ENCODE results near the gene GRIK2.

GRIK2 gene

DNA sequence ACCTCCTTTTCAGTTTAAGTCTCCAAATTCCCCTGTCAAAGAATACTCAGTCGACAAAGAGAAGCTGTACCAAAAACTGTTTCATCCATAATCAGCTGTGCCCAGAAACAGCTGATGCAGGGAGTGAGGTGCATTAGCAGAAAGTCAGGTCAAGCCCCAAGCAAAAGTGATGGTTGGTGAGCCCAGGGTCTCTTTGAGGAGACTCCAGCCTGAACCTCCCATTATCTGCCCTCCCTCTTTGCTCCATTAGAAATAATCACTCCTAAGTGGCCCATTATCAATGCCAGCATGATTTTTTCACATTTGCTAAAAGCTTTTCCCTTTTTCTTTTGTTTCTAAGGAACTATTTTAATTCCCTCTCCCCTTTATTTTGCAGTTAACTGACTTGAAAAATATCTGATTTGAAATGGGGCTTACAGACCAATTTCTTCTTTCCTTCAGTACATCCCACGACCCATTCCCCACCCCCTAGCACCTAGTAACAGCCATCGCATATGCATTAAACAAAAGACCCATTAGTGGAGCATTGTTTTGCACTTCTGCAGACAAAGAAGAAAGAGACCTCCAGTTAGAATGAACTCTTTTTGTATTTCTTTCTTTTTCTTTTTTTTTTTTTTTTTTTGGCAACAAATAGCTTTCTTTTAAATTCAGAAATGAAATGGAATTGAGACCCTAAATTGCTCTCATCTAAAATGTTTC lies 257.0 kb downstream of the GRIK2 start:
- DNase-seq = no peak

DNA sequence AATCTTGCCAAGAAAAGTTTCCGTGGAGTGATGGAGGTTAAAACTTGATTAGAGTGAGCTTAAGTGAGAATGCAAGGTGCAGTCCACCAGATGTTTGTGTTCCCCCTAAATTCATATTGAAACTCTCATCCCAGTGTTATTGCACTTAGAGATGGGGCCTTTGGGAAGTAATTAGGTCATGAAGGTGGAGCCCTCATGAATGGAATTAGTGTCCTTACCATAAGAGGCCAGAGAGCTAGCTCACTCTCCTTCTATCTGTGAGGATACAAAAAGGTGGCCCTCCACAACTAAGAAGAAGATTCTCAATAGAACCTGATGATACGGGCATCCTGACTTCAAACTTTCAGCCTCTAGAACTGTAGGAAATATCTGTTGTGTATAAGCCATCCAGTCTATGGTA lies 258.6 kb downstream of the GRIK2 start:
- DNase-seq = no peak

DNA sequence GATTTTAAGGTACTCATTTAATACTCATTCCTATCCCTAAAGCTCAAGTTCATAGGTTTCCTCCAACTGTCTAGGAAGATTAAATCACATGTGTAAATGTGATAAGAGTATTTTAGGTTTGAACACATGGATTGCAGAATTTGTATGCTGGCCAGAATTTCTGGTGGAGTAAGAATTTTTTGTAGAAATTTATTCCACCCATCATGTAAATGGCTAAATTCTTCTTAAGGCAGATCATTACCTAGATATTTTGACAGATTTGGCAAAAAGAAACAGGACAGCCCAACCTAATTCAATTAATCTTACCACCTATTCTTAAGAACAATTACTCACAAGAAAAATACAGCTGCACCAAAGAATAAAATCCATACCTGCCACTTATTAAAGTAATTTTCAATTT lies 261.6 kb downstream of the GRIK2 start:
- DNase-seq = no peak

DNA sequence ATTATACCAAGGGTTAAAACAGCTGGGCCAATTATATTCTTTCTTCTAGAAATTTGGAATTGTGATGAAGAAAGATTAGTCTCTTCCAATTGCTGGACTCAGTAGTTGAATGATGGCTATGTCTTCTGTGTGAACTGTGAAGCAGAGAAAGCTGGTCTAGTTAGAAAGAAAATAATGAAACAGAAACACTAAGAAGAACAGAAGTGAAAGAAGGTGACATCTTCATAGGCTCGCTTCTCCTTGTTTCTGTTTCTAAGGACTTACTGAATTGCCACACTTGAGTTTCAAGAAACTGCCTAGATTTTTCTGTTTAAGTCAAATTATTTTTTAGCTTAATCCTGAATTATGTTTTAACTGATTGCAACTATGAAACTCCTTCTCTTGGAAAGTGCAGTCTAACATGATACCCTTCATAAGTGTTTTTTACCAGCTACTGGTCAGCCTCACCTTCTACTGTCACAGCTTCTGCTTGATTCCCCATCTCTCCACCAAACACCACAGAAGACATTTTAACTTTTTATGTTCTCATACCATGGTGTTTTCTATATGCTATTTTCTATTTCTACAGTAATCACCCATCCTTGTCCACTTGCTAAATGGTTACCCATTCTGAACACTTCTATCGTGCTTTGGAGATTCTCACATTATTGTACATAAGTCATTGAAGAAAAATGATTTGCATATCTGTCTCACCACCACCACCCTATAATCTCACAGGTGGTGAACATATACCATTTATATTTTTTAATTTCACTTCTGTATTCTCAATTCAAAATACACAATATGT lies 268.8 kb downstream of the GRIK2 start:
- DNase-seq = no peak

DNA sequence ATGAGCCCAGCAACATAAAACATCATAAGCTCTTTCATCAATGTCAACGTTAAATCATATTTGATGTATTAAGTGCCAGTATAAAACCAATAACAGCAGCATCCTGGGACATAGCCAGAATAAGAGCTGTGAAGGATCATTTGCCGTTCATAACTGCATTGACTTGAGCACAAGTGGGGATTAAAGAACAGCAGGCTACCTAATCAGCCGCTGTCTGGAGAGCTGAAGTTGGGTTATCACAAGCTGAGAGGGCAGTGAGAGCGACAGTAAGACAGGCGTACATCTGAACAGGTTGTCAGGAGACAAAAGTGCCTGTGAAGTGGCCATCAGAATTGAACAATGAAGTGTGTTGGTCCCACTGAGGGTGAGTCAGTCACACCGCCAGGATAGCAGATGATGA lies 269.6 kb downstream of the GRIK2 start:
- DNase-seq = no peak

DNA sequence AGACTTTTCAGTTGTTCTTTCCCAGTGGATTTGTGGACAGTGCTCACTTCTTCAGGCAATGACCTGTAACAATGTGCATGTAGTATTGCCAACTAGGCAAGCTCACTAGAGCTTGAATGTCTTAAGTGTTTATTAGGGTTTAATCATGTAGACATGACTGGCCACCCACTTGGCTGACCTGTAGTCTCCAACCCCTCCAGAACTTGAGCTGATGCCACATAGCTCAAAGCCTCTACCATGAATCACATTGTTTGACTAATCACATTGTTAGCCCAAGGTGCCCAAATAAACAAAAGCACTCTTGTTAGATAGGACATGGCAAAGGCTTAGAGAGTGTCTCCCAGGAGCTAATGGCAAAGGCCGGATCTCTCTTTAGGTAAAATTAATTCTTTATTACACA lies 272.7 kb downstream of the GRIK2 start:
- peak; percentile 72 for DNase-seq

DNA sequence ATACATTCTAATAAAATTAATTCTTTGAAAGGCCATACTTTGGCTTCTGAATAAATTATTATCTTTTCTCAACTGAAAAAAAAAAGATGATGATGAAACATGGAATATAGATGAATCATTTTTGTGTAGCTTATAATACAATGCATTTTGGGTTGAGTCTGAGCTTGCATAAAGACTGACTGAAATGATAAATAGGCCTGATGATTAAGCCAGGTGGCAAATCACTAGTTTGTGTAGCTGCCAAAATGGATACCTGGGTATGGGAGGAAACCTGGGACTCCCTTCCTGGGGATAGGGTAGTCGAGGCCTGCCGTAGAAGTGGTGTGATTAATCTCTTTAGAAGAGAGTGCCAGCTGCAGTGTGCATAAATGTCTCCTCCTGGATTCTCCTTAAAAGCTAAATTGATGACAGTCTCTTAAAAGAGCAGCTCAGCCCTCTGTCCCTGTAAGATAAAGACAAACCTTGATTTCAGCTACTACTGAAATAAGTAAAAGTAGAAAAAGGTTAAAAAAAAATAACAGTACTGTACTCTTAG lies 275.1 kb downstream of the GRIK2 start:
- DNase-seq = no peak

DNA sequence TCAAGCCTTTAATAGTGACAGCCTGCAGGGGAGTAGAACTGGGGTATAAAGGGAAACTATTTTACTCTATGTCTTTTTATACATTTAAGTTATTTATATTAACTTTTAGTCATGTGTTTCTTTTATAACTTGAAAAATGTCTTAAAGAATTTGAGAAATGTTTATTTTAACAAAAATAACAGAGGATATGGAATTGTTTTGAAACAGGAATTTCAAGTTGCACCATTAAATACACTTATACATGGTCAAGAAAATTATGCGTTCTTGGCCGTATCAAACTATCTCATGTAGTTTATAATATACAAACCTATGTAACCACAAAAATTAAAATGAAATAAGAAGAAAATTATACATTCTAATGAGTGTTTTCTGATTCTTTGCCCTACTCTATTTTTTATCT lies 282.7 kb downstream of the GRIK2 start:
- DNase-seq = no peak

DNA sequence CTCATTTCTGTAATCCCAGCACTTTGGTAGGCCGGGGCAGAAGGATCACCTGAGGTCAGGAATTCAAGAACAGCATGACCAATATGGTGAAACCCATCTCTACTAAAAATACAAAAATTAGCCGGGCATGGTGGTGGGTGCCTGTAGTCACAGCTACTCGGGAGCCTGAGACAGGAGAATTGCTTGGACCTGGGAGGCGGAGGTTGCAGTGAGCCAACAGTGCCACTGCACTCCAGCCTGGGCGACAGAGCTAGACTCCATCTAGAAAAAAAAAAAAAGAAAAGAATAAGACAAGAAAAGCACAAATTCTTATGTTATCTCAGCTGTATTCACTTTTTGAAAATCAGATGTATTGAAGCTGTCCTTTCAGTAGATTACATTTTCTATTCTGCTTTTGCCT lies 289.4 kb downstream of the GRIK2 start:
- no peak for DNase-seq

DNA sequence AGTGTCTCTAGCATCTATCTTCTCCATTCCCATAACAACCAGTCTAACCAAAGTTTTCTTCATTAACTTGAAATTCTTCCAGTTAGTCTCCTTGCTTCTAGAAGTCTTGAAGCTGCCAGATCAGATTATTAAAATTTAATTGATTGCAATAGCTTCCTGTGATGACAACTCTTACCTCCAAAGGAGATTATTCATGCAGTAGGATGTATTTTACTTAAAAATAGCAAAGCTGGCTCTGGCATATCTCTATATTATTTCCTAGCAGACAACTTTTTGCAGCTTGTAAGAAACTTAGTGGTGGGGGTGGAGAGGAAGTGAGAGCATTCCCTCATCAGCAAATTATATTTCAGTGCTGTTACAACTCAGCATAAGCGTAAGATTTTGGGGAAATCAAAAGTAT lies 290.4 kb downstream of the GRIK2 start:
- no peak for DNase-seq

DNA sequence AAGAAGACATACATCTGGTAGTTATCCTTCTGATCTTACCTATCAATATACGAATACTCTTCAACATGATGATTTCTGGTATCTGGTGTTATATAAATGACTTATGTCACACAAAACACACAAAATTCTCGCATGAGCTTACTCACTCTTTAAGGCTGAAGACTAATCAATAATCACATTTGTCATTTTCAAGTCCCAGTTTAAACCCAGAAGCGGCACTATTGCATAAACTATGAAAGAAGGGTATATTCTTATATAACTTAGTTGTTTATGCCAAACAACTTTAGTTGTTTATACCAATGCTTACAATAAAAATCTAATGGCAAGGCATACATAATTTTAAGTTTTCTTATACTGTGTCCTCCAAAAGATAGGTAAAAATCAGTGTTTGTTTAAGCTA lies 293.1 kb downstream of the GRIK2 start:
- no peak for DNase-seq

DNA sequence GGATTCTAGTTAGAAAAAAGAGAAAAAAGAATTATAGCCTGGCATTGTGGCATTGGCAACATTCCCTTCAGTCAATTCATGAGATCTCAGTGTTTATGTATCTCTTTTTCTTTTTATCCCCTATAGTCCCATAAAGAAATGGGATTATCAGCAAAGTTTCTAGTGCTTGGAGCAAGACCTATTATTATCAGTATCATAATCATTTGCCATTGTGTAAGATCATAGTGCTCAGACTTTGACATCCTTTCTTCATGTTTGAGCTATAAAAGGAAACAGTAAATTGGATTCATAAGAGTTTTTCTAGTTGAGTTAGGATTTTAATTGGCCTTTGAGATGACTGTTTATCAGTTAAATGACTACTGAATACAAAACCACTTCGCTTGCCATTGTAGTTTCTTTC lies 295.6 kb downstream of the GRIK2 start:
- no peak for DNase-seq

DNA sequence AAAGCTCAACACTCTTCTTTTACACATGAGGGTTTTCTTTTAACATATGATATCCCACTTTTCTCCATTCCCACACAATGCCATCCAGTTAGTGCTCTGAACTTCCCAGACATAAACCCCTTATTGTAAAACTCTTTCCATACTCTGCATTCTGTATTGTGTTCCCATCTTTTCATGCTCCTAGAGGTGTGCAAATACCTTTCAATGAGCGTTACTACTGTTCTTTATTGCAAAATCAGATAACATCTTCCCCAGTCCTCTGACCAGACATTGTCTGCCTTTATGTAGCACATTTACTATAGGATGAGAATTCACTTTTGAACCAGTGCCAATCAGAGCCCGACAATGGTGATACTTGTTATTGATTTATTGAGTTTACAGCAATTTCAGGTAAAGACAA lies 296.2 kb downstream of the GRIK2 start:
- DNase-seq = no peak

DNA sequence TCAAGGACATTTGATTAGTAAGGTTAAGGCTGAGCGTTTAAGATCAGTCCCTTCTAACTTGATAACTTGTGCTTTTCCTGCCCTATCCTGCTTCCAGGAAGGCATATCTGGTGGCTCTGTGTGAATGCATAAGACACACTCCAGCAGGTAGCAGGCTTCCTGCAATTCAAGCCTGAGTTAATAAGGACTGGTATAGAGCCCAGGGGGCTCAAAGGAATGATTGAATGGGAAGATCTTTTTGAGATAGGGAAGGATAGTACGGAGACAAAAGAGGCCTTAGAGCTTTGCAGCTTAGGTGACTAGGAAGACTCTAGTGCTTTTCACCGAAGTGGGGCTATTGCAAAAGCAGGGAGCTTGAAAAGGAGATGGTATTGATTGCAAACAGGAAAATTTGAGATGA lies 307.1 kb downstream of the GRIK2 start:
- DNase-seq = no peak

DNA sequence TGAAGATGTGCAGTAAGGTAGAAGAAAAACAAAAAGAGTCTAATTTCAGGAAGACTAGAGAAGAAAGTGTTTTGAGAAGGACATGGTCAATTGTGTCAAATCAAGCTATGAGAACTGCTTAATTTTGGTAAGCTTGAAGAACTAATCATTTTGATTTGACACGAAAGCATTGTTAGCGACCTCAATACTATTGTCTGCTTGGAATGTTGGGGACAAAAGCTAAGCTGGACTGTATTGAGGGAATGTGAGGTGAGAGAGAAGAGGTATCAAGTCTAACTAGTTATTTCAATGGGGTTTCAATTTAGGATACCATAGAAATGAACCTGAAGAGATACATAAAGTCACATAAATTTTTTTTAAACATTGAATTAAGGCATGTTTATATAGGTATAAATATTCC lies 309.8 kb downstream of the GRIK2 start:
- no peak for DNase-seq

DNA sequence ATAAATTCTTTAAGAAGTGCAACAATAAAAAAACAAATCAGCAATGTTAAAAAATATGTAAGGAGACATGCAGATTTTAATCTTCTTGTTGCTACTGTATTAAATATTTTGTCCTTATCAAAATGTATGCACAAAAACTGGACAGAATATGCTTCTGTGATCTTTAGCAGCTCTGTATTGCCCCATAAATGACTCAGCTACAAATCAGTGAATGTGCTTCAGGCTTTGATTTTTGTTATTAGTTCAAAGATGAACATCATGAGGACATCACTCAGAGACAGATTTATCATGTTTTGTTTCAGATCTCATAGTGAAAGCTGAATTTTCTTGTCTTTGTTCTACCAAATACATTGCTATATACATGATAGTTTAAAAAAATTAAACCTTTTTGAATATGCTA lies 312.4 kb downstream of the GRIK2 start:
- DNase-seq = no peak

DNA sequence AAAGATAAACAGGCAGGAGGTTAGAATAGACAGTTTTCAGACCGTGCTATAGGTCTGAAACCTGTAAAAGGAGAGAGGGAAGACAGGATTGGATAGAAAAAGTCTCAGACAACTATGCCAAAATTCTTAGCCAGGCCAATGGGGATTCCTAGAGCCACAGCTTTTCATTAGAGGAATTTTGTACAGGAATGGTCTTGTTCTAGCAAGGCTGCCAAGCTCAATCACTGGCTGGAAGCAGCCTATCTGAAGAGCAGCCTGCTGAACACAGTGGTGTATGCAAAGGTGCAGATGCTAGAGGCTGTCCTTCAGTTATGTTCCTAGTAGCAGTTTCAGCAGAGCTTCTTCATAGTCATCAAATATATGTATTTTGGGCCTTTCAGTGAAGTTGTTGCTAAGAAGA lies 313.1 kb downstream of the GRIK2 start:
- DNase-seq = no peak

DNA sequence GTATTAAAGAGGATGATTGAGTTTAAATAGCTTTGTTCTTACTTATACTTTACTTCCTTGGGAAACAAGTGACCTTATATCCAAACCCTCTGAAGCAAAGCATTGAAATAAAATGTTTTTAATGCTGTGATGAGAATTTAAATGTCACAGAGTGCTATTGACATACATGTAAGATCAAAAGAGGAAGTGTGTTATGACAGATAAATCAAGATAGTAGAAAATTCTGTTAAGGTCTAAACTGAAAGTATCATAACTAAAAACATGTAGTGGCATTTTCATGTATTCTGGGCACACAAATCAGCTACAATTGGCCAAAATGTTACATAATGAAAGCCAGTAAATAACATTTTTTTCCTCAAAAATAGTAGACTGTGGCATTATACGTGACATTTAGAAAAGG lies 318.0 kb downstream of the GRIK2 start:
- no peak for DNase-seq

DNA sequence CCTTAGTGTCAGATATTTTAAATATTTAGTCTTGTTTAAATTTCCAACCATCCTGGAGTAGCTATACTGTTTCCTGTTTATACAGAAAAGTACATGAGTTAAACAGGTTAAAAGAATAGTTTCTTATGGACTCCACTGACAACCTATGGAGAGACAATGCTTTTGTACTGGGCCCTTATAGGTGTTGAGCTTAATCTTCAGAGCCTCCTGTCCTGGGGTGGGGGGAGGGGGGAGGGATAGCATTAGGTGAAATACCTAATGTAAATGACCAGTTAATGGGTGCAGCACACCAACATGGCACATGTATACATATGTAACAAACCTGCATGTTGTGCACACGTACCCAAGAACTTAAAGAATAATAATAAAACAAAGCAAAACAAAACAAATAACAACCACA lies 322.9 kb downstream of the GRIK2 start:
- DNase-seq = no peak

DNA sequence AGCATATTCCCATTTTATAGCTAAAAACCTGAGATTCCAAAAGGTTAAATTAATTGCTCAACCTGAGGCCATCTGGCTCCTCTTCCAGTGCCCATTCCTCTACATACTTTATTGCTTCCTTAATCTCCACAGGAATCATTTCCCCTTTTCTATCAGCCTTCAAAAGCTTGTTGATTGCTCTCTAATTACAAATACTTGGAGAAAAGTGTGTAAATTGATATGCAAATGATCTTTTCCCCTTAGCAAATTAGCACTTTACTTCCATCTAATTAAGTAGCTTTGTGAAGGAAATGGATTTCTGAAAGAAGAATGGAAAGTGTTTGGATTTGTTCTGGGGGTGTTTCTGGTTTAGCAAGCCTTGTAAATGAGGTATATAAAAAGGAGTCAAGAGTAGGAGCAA lies 323.3 kb downstream of the GRIK2 start:
- no peak for DNase-seq

DNA sequence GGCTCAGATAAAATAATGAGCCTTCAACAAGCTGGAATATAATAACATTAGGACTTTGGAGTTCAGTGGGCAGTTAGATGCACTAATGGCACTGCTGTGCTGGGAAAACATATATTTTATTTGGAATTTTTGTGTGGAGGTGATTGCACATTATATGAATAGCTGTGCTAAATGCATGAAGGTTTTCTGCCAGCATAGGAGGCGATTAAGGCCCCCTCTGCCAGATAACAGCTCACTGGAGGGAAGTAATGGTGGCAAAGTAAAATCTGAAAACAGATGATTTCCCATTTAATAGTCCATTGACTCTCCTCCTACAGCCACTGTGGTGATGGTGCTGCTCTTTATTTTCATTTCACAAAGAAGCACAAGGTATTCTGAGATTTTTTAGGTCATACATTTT lies 326.0 kb downstream of the GRIK2 start:
- DNase-seq = no peak

DNA sequence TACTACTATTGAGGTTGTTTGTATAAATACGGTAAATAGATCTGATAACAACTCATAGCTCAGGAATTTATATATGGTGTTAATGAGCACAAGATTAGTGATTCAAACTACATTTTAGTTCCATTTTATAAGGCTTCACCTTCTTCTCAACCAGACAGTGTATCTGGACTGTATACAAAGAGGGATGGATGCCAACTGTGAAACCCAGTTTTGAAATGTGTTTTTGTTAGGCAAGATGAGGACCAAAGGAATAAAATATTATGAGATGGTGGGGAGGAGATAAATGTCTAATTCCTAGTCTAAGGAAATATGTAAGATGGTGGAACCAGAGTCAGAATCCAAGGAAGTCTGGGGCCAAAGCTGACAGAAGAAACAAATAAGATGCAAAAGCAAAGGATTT lies 329.0 kb downstream of the GRIK2 start:
- no peak for DNase-seq

DNA sequence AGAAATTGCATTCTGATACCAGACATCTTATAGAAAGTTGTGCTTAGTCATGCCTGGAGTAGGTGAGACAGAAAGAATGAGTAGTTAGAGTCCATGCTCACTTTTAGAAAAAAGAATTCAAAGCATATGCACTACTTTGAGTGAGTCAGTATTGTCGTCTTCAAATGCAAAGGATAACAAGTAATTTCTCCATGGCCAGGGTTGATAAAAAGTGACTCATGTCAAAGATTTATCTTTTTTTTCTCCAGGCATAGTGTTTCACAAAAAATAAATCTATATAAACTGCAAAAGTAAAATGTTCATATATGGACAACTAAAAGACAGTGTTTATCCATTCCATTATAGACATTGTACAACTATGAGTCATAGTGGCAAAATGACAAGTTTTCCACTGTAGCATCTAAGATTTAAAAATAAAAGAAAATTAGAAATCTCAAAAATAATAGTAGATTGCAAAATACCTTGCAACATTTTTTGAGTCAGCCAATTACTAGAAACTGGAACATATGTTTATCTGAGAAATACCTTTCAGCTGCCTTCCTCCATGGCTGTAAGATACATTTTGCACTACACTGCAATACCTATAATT lies 329.6 kb downstream of the GRIK2 start:
- DNase-seq = no peak

DNA sequence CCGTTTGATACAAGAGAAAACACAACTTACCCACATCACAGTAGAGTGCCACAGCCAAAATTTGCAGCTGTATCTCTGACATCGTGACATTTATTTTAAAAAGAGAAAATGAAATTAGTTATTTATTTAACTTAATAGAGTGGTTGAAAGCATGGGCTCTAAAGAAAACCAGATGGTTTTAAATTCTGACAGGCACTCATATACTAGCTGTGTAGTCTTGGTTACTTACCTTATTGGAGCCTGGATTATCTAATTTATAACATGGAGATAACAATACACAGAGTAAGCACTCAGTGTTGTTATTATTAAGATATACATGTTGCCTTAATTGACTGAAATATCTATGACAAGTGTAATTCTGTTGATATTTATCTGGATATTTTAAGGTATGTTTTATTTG lies 334.9 kb downstream of the GRIK2 start:
- DNase-seq = no peak

Measured in kidney glomerular epithelial cell (primary cell).